H1 (cell line): Measurements from ENCODE around the gene EPHA4. TPM values are rescaled to one million over a fixed set of nuclear protein-coding genes. Genes with fewer than 3 reads are reported as not detected.

Source experiments
- CTCF ChIA-PET: fragments of 300-600 bp; sonication (Branson Sonifier 250); formaldehyde crosslinking; loops from one replicate; lab custom pipeline; 2021; ENCODE audit not compliant: partially characterized antibody; lab: Charles Lee
- POLR2A ChIA-PET: fragments of 300-600 bp; sonication (Branson Sonifier 250); formaldehyde crosslinking; loops from one replicate; lab custom pipeline; 2021; ENCODE audit warnings: inconsistent platforms; ENCODE audit not compliant: partially characterized antibody; lab: Charles Lee
- DNase-seq, 2 experiments: peaks; one replicate each; pipeline versions ENCODE4 v3.0.0 to v3.0.0-alpha.2; 2010 to 2022; ENCODE audit warnings: low spot score in 2 of 2, low read depth in 1 of 2, mixed read lengths in 1 of 2
- FAIRE-seq: peaks from 2 replicates; lab custom pipeline; 2011; peaks lifted over from hg19 to GRCh38; lab: Jason Lieb, UNC
- H2AFZ ChIP-seq: 2 replicates; pipeline ENCODE4 v1.8.1; 2012; ENCODE audit warnings: low read length, inconsistent platforms
- H2AK5ac ChIP-seq: 2 replicates; pipeline ENCODE4 v1.6.1; 2013; ENCODE audit warnings: low read depth, low read length
- H2BK120ac ChIP-seq: replicated peaks from 2 replicates; pipeline ENCODE3; 2013; ENCODE audit warnings: low read depth, low read length, inconsistent platforms
- H2BK12ac ChIP-seq: 2 replicates; pipeline ENCODE4 v1.6.1; 2013; ENCODE audit warnings: low read depth, low read length
- H2BK15ac ChIP-seq: 2 replicates; pipeline ENCODE4 v1.6.1; 2013; ENCODE audit warnings: low read length
- H2BK20ac ChIP-seq: 2 replicates; pipeline ENCODE4 v1.6.1; 2013; ENCODE audit warnings: low read length
- H2BK5ac ChIP-seq: 2 replicates; pipeline ENCODE4 v1.6.1; 2013; ENCODE audit warnings: low read depth, low read length
- H3K14ac ChIP-seq: 2 replicates; pipeline ENCODE4 v1.6.1; 2013; ENCODE audit warnings: inconsistent platforms; ENCODE audit not compliant: insufficient read length
- H3K18ac ChIP-seq: 2 replicates; pipeline ENCODE4 v1.6.1; 2013; ENCODE audit warnings: low read length; ENCODE audit errors: extremely low read depth
- H3K23ac ChIP-seq: 2 replicates; pipeline ENCODE4 v1.6.1; 2013; ENCODE audit warnings: inconsistent platforms; ENCODE audit not compliant: insufficient read length
- H3K23me2 ChIP-seq: 2 replicates; pipeline ENCODE4 v1.6.1; 2013; ENCODE audit warnings: low read depth, low read length
- H3K27ac ChIP-seq: 2 replicates; pipeline ENCODE4 v1.6.1; 2011; ENCODE audit warnings: low read depth, low read length, inconsistent platforms
- H3K27me3 ChIP-seq, 4 experiments: replicated peaks in 1 of 4; 1 replicate in 1 of 4; 2 replicates in 3 of 4; pipeline versions ENCODE4 v1.6.1 to v1.8.1; 2011 to 2013; ENCODE audit warnings: low read length in 3 of 4, mild to moderate bottlenecking in 3 of 4, inconsistent platforms in 2 of 4, mixed read lengths in 2 of 4, moderate library complexity in 1 of 4; ENCODE audit not compliant: control insufficient read depth in 3 of 4, insufficient read depth in 3 of 4; ENCODE audit errors: extremely low read depth in 1 of 4
- H3K36me3 ChIP-seq, 4 experiments: 2 replicates each; pipeline versions ENCODE4 v1.6.1 to v1.8.1; 2011 to 2013; ENCODE audit warnings: mild to moderate bottlenecking in 4 of 4, low read length in 3 of 4, moderate library complexity in 2 of 4, control low read depth in 1 of 4, inconsistent platforms in 1 of 4; ENCODE audit not compliant: insufficient read depth in 4 of 4, control insufficient read depth in 2 of 4
- H3K4ac ChIP-seq: replicated peaks from 2 replicates; pipeline ENCODE3; 2013; ENCODE audit warnings: low read length, low read depth, mixed read lengths, inconsistent platforms; ENCODE audit not compliant: insufficient read length
- H3K4me1 ChIP-seq, 4 experiments: replicated peaks in 1 of 4; 1 replicate in 1 of 4; 2 replicates in 3 of 4; pipeline versions ENCODE4 v1.6.1 to v1.8.1; 2011 to 2013; ENCODE audit warnings: low read length in 3 of 4, inconsistent platforms in 2 of 4, mixed read lengths in 1 of 4; ENCODE audit not compliant: insufficient read depth in 4 of 4, control insufficient read depth in 3 of 4
- H3K4me2 ChIP-seq, 2 experiments: 2 replicates each; pipeline versions ENCODE4 v1.6.1 to v1.8.1; 2011 to 2013; ENCODE audit warnings: low read depth in 2 of 2, low read length in 2 of 2, control low read depth in 1 of 2, inconsistent platforms in 1 of 2, mild to moderate bottlenecking in 1 of 2; ENCODE audit not compliant: insufficient read depth in 1 of 2
- H3K4me3 ChIP-seq, 4 experiments: fragments of 200-600, 300-600 bp in 1 of 4; sonication (generic), shearing (Covaris generic), sonication (Bioruptor Twin) in 1 of 4; 2 replicates each; pipeline versions ENCODE4 v1.5.1 to v1.8.1; 2011 to 2016; ENCODE audit warnings: low read length in 4 of 4, low read depth in 3 of 4, control low read depth in 2 of 4, inconsistent platforms in 2 of 4, mild to moderate bottlenecking in 2 of 4, mixed read lengths in 1 of 4, moderate library complexity in 1 of 4; ENCODE audit not compliant: insufficient read depth in 2 of 4; ENCODE audit errors: extremely low read depth in 1 of 4
- H3K56ac ChIP-seq: replicated peaks from 2 replicates; pipeline ENCODE3; 2013; ENCODE audit warnings: low read depth, mild to moderate bottlenecking, mixed read lengths, low read length, inconsistent platforms; ENCODE audit not compliant: insufficient read length
- H3K79me1 ChIP-seq: 2 replicates; pipeline ENCODE4 v1.6.1; 2013; ENCODE audit warnings: low read depth, low read length, control low read depth
- H3K79me2 ChIP-seq, 2 experiments: 2 replicates each; pipeline versions ENCODE4 v1.6.1 to v1.8.1; 2012 to 2013; ENCODE audit warnings: low read length in 2 of 2, mild to moderate bottlenecking in 2 of 2, inconsistent platforms in 1 of 2; ENCODE audit not compliant: insufficient read depth in 2 of 2, control insufficient read depth in 1 of 2
- H3K9ac ChIP-seq, 4 experiments: replicated peaks in 1 of 4; 1 replicate in 1 of 4; 2 replicates in 3 of 4; pipeline versions ENCODE4 v1.6.1 to v1.8.1; 2011 to 2013; ENCODE audit warnings: low read depth in 3 of 4, low read length in 3 of 4, control low read depth in 2 of 4, mild to moderate bottlenecking in 2 of 4, moderate library complexity in 2 of 4, inconsistent platforms in 1 of 4; ENCODE audit errors: extremely low read depth in 1 of 4
- H3K9me3 ChIP-seq, 2 experiments: 2 replicates each; pipeline versions ENCODE4 v1.6.1 to v1.8.1; 2012 to 2013; ENCODE audit warnings: mild to moderate bottlenecking in 2 of 2, moderate library complexity in 2 of 2, control low read depth in 1 of 2, inconsistent platforms in 1 of 2, low read depth in 1 of 2, low read length in 1 of 2, mixed read lengths in 1 of 2; ENCODE audit not compliant: insufficient read depth in 2 of 2
- H4K20me1 ChIP-seq, 2 experiments: replicated peaks in 1 of 2; 2 replicates each; pipeline versions ENCODE3 to v1.8.1; 2011 to 2013; ENCODE audit warnings: inconsistent platforms in 2 of 2, low read length in 2 of 2, mild to moderate bottlenecking in 1 of 2; ENCODE audit not compliant: insufficient read depth in 2 of 2, control insufficient read depth in 1 of 2
- H4K5ac ChIP-seq: 2 replicates; pipeline ENCODE4 v1.6.1; 2013; ENCODE audit warnings: low read length, low read depth, mixed read lengths, inconsistent platforms; ENCODE audit not compliant: insufficient read length
- H4K8ac ChIP-seq: 2 replicates; pipeline ENCODE4 v1.8.0; 2013; ENCODE audit warnings: mild to moderate bottlenecking, moderate library complexity, low read length, inconsistent platforms; ENCODE audit not compliant: insufficient read depth; ENCODE audit errors: extremely low read depth
- H4K91ac ChIP-seq: replicated peaks from 2 replicates; pipeline ENCODE3; 2013; ENCODE audit warnings: low read length, mixed read lengths, inconsistent platforms; ENCODE audit not compliant: insufficient read length
- SP4 ChIP-seq: IDR thresholded peaks from 2 replicates; pipeline ENCODE4 v1.6.1; 2012; ENCODE audit warnings: low read length, inconsistent platforms
- WGBS, 2 experiments: shearing (Covaris generic) in 1 of 2; methylation state at CpG; one replicate each; pipeline versions ENCODE4 v1.1.6 to v1.1.7; 2013 to 2015; ENCODE audit warnings: low lambda C conversion rate in 2 of 2, mixed read lengths in 2 of 2, inconsistent platforms in 1 of 2, low coverage in 1 of 2, missing lambda C conversion rate in 1 of 2; ENCODE audit not compliant: insufficient replicate concordance in 2 of 2, insufficient coverage in 1 of 2, insufficient read length in 1 of 2; ENCODE audit errors: extremely low coverage in 1 of 2, missing lambda C conversion rate in 1 of 2; 5-methylcytosine and 5-hydroxymethylcytosine counted together
- polyA plus RNA-seq, 7 experiments: library from polyadenylated mRNA; depleted of rRNA in 3 of 7; stranded (reverse) in 5 of 7; unstranded in 2 of 7; fragments of >200 nt in 5 of 7; fragments of 200-250 nt in 2 of 7; gene quantifications; 1 replicate in 5 of 7; 2 replicates in 1 of 7; 4 replicates in 1 of 7; pipeline versions ENCODE4 v1.2.1 to v1.2.3, GENCODE V29; 2011 to 2013; ENCODE audit warnings: missing spikeins in 2 of 7, mixed read lengths in 2 of 7
- total RNA-seq: library from RNA; stranded (reverse); fragmentation: NEBNext Ultra II Directional; extraction: Animal tissue kit (Norgen Biotek cat#: 25700); gene quantifications from 2 replicates; pipeline ENCODE4 v1.2.1, GENCODE V29; 2021

The EPHA4 gene
- total and polyA plus RNA-seq, 2 of the 8 experiments (the other 6 are each of a cell fraction or from before 2014, with no cell fraction given): 4.3 to 5.7 TPM

GRCh38 chr2:221563270-221563985 is 8.7 kb downstream of the EPHA4 start:
- H3K4ac ChIP-seq: no peak overlapping the region
- peaks cover 0 to 2% (median under 1%) of the 10 kb centered on the region in 4 experiments; a peak in 2 of 7 replicates for H3K4me1 ChIP-seq
- H3K56ac ChIP-seq: no peak overlapping the region
- FAIRE-seq: no peak
- 94% methylated on average over 14 of the region's 14 CpGs; no CpG with 5 or more reads in 1 of the 2 experiments for WGBS, 2 experiments
- no peaks in the 10 kb centered on the region for H3K9me3 ChIP-seq
- no peak overlapping the region for H2BK12ac ChIP-seq
- TF ChIP-seq SP4: no peak
- TF ChIP-seq, all 59 proteins: peak for 0
- H3K27ac ChIP-seq: no peak overlapping the region
- H2BK20ac ChIP-seq: no peak overlapping the region
- no peak overlapping the region for H3K4me3 ChIP-seq
- no peak overlapping the region for H4K5ac ChIP-seq
- no peak overlapping the region for H4K8ac ChIP-seq
- H3K23ac ChIP-seq: no peak overlapping the region
- H2BK120ac ChIP-seq: no peak overlapping the region
- H3K4me2 ChIP-seq: no peak overlapping the region
- no peak overlapping the region for H2AK5ac ChIP-seq
- H3K79me2 ChIP-seq: no peaks in the 10 kb centered on the region; a peak in 1 of 4 replicates
- H3K18ac ChIP-seq: no peak overlapping the region
- H2BK15ac ChIP-seq: no peak overlapping the region
- H3K23me2 ChIP-seq: no peaks in the 10 kb centered on the region
- H3K36me3 ChIP-seq: no peaks in the 10 kb centered on the region; a peak in 1 of 8 replicates
- CTCF ChIA-PET: interaction anchor here (1.0 kb wide), 1 partner anchor 10 kb away, joined by 4 read pairs; no protein-coding TSS in a partner anchor
- no peaks in the 10 kb centered on the region for H3K79me1 ChIP-seq
- no peak overlapping the region for H2AFZ ChIP-seq
- no peak overlapping the region for H2BK5ac ChIP-seq
- no peak overlapping the region for H4K91ac ChIP-seq
- peaks cover 0 to 2% of the 10 kb centered on the region in 2 experiments for H4K20me1 ChIP-seq
- DNase-seq: no peak
- H3K27me3 ChIP-seq: no peaks in the 10 kb centered on the region; a peak in 1 of 7 replicates
- POLR2A ChIA-PET: no interaction called here
- no peak overlapping the region for H3K9ac ChIP-seq
- no peak overlapping the region for H3K14ac ChIP-seq
